ENCODE results near the gene ASPRV1. TPM values are rescaled to one million over a fixed set of nuclear protein-coding genes. Genes with fewer than 3 reads are reported as not detected.

The ASPRV1 gene
- total RNA-seq, 1 experiment from 2014 or later, result 1.3 TPM

DNA sequence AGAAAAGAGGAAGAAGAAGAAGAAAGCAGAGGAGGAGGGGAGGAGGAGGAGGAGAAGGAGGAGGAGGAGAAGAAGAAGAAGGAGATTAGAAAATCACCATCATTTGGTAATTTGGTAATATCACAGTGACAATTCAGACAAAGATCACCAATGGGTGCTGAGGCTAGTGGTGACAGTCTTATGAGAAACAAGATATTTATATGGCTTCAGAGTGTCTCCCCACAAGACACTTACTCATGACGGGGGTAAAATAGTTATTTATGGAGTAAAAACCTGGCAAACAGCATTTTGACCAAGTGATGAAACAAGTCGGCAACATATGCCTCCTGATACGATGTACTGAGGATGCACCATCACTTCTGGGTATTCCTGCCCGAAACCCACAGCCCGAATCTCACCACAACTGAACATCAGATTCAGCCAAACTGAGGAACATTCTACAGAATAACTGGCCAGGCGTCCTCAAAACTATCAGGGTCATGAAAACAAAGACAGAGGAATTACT, 4.9 kb downstream of the ASPRV1 start:
- ATAC-seq (no peak), DNase-seq (ENCODE audit: low spot score) (no peak)
- Mint-ChIP-seq H3K4me3 (no peak overlapping the region), H3K36me3 (no peaks in the 10 kb centered on the region), H3K27me3 (ENCODE audit: low read depth) (peaks cover 3% of the 10 kb centered on the region), H3K27ac (no peak overlapping the region), H3K9me3 (no peaks in the 10 kb centered on the region), H3K4me1 (no peaks in the 10 kb centered on the region)
- ChIA-PET POLR2A (no interaction called here), CTCF (no interaction called here)
- no peak for TF ChIP-seq ZNF138 (CRISPR knock-in tag; conservative IDR thresholded peaks at IDR 0.05)
- no peak for TF ChIP-seq ELF4 (CRISPR knock-in tag; IDR thresholded peaks at IDR 0.05; ENCODE audit: low read depth)
- TF ChIP-seq, protein P1, sequence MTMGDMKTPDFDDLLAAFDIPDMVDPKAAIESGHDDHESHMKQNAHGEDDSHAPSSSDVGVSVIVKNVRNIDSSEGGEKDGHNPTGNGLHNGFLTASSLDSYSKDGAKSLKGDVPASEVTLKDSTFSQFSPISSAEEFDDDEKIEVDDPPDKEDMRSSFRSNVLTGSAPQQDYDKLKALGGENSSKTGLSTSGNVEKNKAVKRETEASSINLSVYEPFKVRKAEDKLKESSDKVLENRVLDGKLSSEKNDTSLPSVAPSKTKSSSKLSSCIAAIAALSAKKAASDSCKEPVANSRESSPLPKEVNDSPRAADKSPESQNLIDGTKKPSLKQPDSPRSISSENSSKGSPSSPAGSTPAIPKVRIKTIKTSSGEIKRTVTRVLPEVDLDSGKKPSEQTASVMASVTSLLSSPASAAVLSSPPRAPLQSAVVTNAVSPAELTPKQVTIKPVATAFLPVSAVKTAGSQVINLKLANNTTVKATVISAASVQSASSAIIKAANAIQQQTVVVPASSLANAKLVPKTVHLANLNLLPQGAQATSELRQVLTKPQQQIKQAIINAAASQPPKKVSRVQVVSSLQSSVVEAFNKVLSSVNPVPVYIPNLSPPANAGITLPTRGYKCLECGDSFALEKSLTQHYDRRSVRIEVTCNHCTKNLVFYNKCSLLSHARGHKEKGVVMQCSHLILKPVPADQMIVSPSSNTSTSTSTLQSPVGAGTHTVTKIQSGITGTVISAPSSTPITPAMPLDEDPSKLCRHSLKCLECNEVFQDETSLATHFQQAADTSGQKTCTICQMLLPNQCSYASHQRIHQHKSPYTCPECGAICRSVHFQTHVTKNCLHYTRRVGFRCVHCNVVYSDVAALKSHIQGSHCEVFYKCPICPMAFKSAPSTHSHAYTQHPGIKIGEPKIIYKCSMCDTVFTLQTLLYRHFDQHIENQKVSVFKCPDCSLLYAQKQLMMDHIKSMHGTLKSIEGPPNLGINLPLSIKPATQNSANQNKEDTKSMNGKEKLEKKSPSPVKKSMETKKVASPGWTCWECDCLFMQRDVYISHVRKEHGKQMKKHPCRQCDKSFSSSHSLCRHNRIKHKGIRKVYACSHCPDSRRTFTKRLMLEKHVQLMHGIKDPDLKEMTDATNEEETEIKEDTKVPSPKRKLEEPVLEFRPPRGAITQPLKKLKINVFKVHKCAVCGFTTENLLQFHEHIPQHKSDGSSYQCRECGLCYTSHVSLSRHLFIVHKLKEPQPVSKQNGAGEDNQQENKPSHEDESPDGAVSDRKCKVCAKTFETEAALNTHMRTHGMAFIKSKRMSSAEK (CRISPR knock-in tag; IDR thresholded peaks at IDR 0.05; ENCODE audit: borderline replicate concordance), result no peak
- TF ChIP-seq ZBTB21 (CRISPR knock-in tag; IDR thresholded peaks at IDR 0.05; ENCODE audit: borderline replicate concordance), result no peak
- no peak for TF ChIP-seq MYBL2 (CRISPR knock-in tag; IDR thresholded peaks at IDR 0.05)
- no peak for TF ChIP-seq SMAD3 (CRISPR knock-in tag; IDR thresholded peaks at IDR 0.05; ENCODE audit: borderline replicate concordance)
- TF ChIP-seq RELA (CRISPR knock-in tag; IDR thresholded peaks at IDR 0.05; ENCODE audit: borderline replicate concordance), result no peak
- no peak for TF ChIP-seq HMGA2 (CRISPR knock-in tag; IDR thresholded peaks at IDR 0.05)
- TF ChIP-seq ATF3 (CRISPR knock-in tag; conservative IDR thresholded peaks at IDR 0.05), result no peak
- no peak for TF ChIP-seq JUN (CRISPR knock-in tag; IDR thresholded peaks at IDR 0.05)
- TF ChIP-seq FOXP1 (CRISPR knock-in tag; IDR thresholded peaks at IDR 0.05; ENCODE audit: borderline replicate concordance), result no peak
- TF ChIP-seq NFYB (CRISPR knock-in tag; conservative IDR thresholded peaks at IDR 0.05; ENCODE audit: low read depth), result no peak
- TF ChIP-seq CREB1 (CRISPR knock-in tag; IDR thresholded peaks at IDR 0.05), result no peak
- no peak for TF ChIP-seq CREM (CRISPR knock-in tag; IDR thresholded peaks at IDR 0.05)
- TF ChIP-seq ZMAT4 (CRISPR knock-in tag; IDR thresholded peaks at IDR 0.05), result no peak

DNA sequence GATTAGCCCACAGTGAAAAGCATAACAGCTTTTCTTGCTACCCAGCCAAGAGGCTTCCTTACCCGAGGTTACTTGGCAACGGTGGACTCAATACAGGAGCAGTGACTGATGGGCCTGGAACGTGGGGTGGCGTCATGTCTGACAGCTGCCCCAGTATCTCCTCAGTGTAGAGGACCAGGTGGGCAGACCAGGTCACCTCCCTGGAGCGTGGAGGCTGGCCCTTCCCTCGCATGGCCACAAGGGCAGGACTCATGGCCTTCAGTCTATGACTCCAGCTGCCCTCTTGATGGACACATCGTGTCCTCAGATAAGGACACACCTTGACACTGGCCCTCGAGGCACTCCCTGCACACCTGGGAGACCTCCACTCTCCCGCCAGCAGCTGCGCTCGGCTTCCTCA, 6.4 kb downstream of the ASPRV1 start:
- no peak overlapping the region for H3K27ac Mint-ChIP-seq
- DNase-seq (ENCODE audit: low spot score) (no peak), ATAC-seq (no peak)
- H3K36me3 Mint-ChIP-seq, result no peaks in the 10 kb centered on the region
- POLR2A ChIA-PET, result interaction anchor here (1.9 kb wide), 1 partner anchor 41 kb away, joined by 5 read pairs; no protein-coding TSS in a partner anchor
- TF ChIP-seq ETV6 (CRISPR knock-in tag; IDR thresholded peaks at IDR 0.05), result no peak
- no peak for TF ChIP-seq IRF2 (CRISPR knock-in tag; IDR thresholded peaks at IDR 0.05; ENCODE audit: borderline replicate concordance, low read depth)
- no peak for TF ChIP-seq RELA (CRISPR knock-in tag; IDR thresholded peaks at IDR 0.05; ENCODE audit: borderline replicate concordance)
- no peak for TF ChIP-seq GRHL2 (CRISPR knock-in tag; IDR thresholded peaks at IDR 0.05; ENCODE audit: insufficient replicate concordance, severe bottlenecking)
- TF ChIP-seq FOXP1 (CRISPR knock-in tag; IDR thresholded peaks at IDR 0.05; ENCODE audit: borderline replicate concordance), result no peak
- no peak for TF ChIP-seq OVOL2 (CRISPR knock-in tag; IDR thresholded peaks at IDR 0.05; ENCODE audit: borderline replicate concordance)
- TF ChIP-seq SMAD4 (CRISPR knock-in tag; IDR thresholded peaks at IDR 0.05), result no peak
- no peak for TF ChIP-seq FOXJ3 (CRISPR knock-in tag; IDR thresholded peaks at IDR 0.05; ENCODE audit: borderline replicate concordance)
- no peak for TF ChIP-seq CREB1 (CRISPR knock-in tag; IDR thresholded peaks at IDR 0.05)
- no peak for TF ChIP-seq ZMAT4 (CRISPR knock-in tag; IDR thresholded peaks at IDR 0.05)
- TF ChIP-seq ZNF317 (CRISPR knock-in tag; IDR thresholded peaks at IDR 0.05; ENCODE audit: borderline replicate concordance, low read depth), result no peak
- TF ChIP-seq NFE2L1 (CRISPR knock-in tag; IDR thresholded peaks at IDR 0.05), result no peak
- no peak for TF ChIP-seq TCF7 (CRISPR knock-in tag; IDR thresholded peaks at IDR 0.05; ENCODE audit: low read depth)
- no peak for TF ChIP-seq ZNF138 (CRISPR knock-in tag; conservative IDR thresholded peaks at IDR 0.05)
- TF ChIP-seq, protein P2, sequence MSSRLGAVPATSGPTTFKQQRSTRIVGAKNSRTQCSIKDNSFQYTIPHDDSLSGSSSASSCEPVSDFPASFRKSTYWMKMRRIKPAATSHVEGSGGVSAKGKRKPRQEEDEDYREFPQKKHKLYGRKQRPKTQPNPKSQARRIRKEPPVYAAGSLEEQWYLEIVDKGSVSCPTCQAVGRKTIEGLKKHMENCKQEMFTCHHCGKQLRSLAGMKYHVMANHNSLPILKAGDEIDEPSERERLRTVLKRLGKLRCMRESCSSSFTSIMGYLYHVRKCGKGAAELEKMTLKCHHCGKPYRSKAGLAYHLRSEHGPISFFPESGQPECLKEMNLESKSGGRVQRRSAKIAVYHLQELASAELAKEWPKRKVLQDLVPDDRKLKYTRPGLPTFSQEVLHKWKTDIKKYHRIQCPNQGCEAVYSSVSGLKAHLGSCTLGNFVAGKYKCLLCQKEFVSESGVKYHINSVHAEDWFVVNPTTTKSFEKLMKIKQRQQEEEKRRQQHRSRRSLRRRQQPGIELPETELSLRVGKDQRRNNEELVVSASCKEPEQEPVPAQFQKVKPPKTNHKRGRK (CRISPR knock-in tag; IDR thresholded peaks at IDR 0.05; ENCODE audit: borderline replicate concordance), result no peak
- TF ChIP-seq, protein P3, sequence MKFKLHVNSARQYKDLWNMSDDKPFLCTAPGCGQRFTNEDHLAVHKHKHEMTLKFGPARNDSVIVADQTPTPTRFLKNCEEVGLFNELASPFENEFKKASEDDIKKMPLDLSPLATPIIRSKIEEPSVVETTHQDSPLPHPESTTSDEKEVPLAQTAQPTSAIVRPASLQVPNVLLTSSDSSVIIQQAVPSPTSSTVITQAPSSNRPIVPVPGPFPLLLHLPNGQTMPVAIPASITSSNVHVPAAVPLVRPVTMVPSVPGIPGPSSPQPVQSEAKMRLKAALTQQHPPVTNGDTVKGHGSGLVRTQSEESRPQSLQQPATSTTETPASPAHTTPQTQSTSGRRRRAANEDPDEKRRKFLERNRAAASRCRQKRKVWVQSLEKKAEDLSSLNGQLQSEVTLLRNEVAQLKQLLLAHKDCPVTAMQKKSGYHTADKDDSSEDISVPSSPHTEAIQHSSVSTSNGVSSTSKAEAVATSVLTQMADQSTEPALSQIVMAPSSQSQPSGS (CRISPR knock-in tag; IDR thresholded peaks at IDR 0.05; ENCODE audit: borderline replicate concordance, low read depth), result no peak
- TF ChIP-seq NR1H2 (CRISPR knock-in tag; IDR thresholded peaks at IDR 0.05), result no peak
- no peak for TF ChIP-seq NFATC4 (CRISPR knock-in tag; IDR thresholded peaks at IDR 0.05)
- no peaks in the 10 kb centered on the region for H3K4me1 Mint-ChIP-seq
- H3K27me3 Mint-ChIP-seq (ENCODE audit: low read depth), result peaks cover 3% of the 10 kb centered on the region
- H3K4me3 Mint-ChIP-seq, result no peak overlapping the region
- no peaks in the 10 kb centered on the region for H3K9me3 Mint-ChIP-seq
- CTCF ChIA-PET, result interaction anchor here (0.5 to 1.1 kb wide), 2 partner anchors 116 kb away, joined by 3 to 4 read pairs; no protein-coding TSS in a partner anchor
